CD4-positive, alpha-beta T cell (primary cell): Measurements from ENCODE around the gene ITGAL. TPM values are rescaled to one million over a fixed set of nuclear protein-coding genes. Genes with fewer than 3 reads are reported as not detected.
A peak's percentile ranks its signal among the peaks of the same experiment; 100 is the strongest.
"Not testable (repeated sequence)": the region's sequence is repeated elsewhere in the genome, so short reads cannot be mapped to it uniquely, and the experiment has no call there.

ENCODE experiments used
- ATAC-seq: fragments of 200-7000 bp; cut with Tn5 transposase; one replicate; pipeline ENCODE4 v1.10.0; 2022; ENCODE audit warnings: mild to moderate bottlenecking; ENCODE audit not compliant: poor library complexity
- CTCF ChIA-PET: fragments of 350-600 bp; sonication (Branson Sonifier 250); formaldehyde crosslinking; loops from one replicate; lab custom pipeline; 2021; ENCODE audit warnings: antibody characterized with exemption, inconsistent platforms; lab: Charles Lee
- POLR2A ChIA-PET: fragments of 350-600 bp; sonication (Branson Sonifier 250); formaldehyde crosslinking; loops from one replicate; lab custom pipeline; 2021; ENCODE audit warnings: antibody characterized with exemption, inconsistent platforms; lab: Charles Lee
- DNase-seq, 14 experiments: peaks; one replicate each; pipeline ENCODE4 v3.0.0-alpha.2; 2013 to 2020; ENCODE audit warnings: mixed read lengths in 2 of 14
- H3K27ac ChIP-seq, 2 donors: one replicate each; pipeline versions ENCODE4 v1.5.1 to v1.7.0; 2013; ENCODE audit warnings: low read length in 2 of 2, low read depth in 1 of 2, mild to moderate bottlenecking in 1 of 2
- H3K27me3 ChIP-seq, 2 experiments: 1 replicate in 1 of 2; 2 replicates in 1 of 2; pipeline versions ENCODE4 v1.6.1 to v1.7.0; 2013; ENCODE audit warnings: low read length in 2 of 2, control low read depth in 1 of 2, mild to moderate bottlenecking in 1 of 2, moderate library complexity in 1 of 2; ENCODE audit not compliant: insufficient read depth in 2 of 2, control insufficient read depth in 1 of 2
- H3K36me3 ChIP-seq: one replicate; pipeline ENCODE4 v1.6.1; 2013; ENCODE audit warnings: low read length, control low read depth; ENCODE audit not compliant: insufficient read depth
- H3K4me1 ChIP-seq: one replicate; pipeline ENCODE4 v1.6.1; 2013; ENCODE audit warnings: low read length, control low read depth; ENCODE audit not compliant: insufficient read depth
- H3K4me3 ChIP-seq: one replicate; pipeline ENCODE4 v1.5.1; 2013; ENCODE audit warnings: mild to moderate bottlenecking, low read length, moderate library complexity
- H3K9me3 ChIP-seq, 2 experiments: 1 replicate in 1 of 2; 2 replicates in 1 of 2; pipeline versions ENCODE4 v1.6.1 to v1.7.0; 2013; ENCODE audit warnings: low read length in 2 of 2, mild to moderate bottlenecking in 2 of 2, control low read depth in 1 of 2, moderate library complexity in 1 of 2; ENCODE audit not compliant: control insufficient read depth in 1 of 2, insufficient read depth in 1 of 2
- H3K27ac Mint-ChIP-seq: one replicate; pipeline ENCODE4 v1.8.0; 2020; ENCODE audit warnings: mixed read lengths
- H3K27me3 Mint-ChIP-seq: one replicate; pipeline ENCODE4 v1.8.0; 2021; ENCODE audit warnings: mixed read lengths
- H3K36me3 Mint-ChIP-seq: one replicate; pipeline ENCODE4 v1.8.0; 2021; ENCODE audit warnings: low read depth, mixed read lengths
- H3K4me1 Mint-ChIP-seq: one replicate; pipeline ENCODE4 v1.8.0; 2021; ENCODE audit warnings: low read depth, mixed read lengths
- H3K4me3 Mint-ChIP-seq: one replicate; pipeline ENCODE4 v1.8.0; 2020; ENCODE audit warnings: mild to moderate bottlenecking, mixed read lengths
- H3K9me3 Mint-ChIP-seq: one replicate; pipeline ENCODE4 v1.8.0; 2020; ENCODE audit warnings: mixed read lengths
- CTCF ChIP-seq: fragments of 200-600 bp; IDR thresholded peaks from one replicate; pipeline ENCODE4 v1.8.0; 2022; ENCODE audit warnings: antibody characterized with exemption, mild to moderate bottlenecking
- intact Hi-C, 2 experiments: fragments of 100-400 bp; cut with DNase I in 1 of 2; cut with micrococcal nuclease in 1 of 2; formaldehyde crosslinking; loops; one replicate each; pipeline versions ENCODE4 v1.15.1 to v1.9.0; 2023 to 2025; cut with DNase I, micrococcal nuclease
- total RNA-seq, 174 experiments: library from RNA in 2 of 174; stranded (reverse) in 2 of 174; gene quantifications; one replicate each; pipeline ENCODE4 v1.2.3 and lab custom pipeline; 2021 to 2026

Gene ITGAL
- total RNA-seq, 2 experiments from 2014 or later = 186 to 187 TPM

GRCh38 chr16:30535106-30535776 is 62.7 kb downstream of the ITGAL start:
- H3K9me3 ChIP-seq = no peaks in the 10 kb centered on the region
- Mint-ChIP-seq H3K36me3 (peaks cover 25% of the 10 kb centered on the region), H3K9me3 (no peaks in the 10 kb centered on the region), H3K27ac (peak overlapping the region; percentile 99), H3K4me1 (peaks cover 37% of the 10 kb centered on the region), H3K4me3 (peak overlapping the region; percentile 94), H3K27me3 (no peaks in the 10 kb centered on the region)
- H3K4me1 ChIP-seq = peaks cover 45% of the 10 kb centered on the region
- no peaks in the 10 kb centered on the region for H3K27me3 ChIP-seq
- H3K4me3 ChIP-seq = peak overlapping the region; percentile 87
- intact Hi-C loops = loop anchor here (1.0 to 5.0 kb wide), 10 partner anchors 16 to 105 kb away; partner anchors contain the start of genes DCTPP1 (in 1 of the 2), SEPHS2 (in 1 of the 2), ZNF689 (in 1 of the 2) and ZNF764 (in 1 of the 2)
- ChIA-PET POLR2A (interaction anchor here (0.7 to 3.6 kb wide), 37 partner anchors 8 to 443 kb away, joined by 3 to 116 read pairs (median 7); partner anchors contain the start of genes DCTPP1, FBRS, PRR14 and SEPHS2), CTCF (interaction anchor here (0.7 to 4.2 kb wide), 23 partner anchors 9 to 124 kb away, joined by 3 to 68 read pairs (median 5); partner anchors contain the start of genes DCTPP1, FBRS, SEPHS2 and ZNF688)
- TF ChIP-seq CTCF = no peak
- peaks cover 17% of the 10 kb centered on the region for H3K36me3 ChIP-seq
- DNase-seq = peak in 4 of 14 experiments; percentile 25 to 71 (median 60)
- peak overlapping the region; percentile 85 to 96 for H3K27ac ChIP-seq
- peak; percentile 25 for ATAC-seq

- H3K9me3 Mint-ChIP-seq = no peaks in the 10 kb centered on the region
- Histone ChIP-seq H3K9me3 (no peaks in the 10 kb centered on the region), H3K4me1 (peaks cover 40% of the 10 kb centered on the region), H3K36me3 (peaks cover 17% of the 10 kb centered on the region), H3K4me3 (peak overlapping the region; percentile 87), H3K27ac (peak overlapping the region; percentile 85 to 96), H3K27me3 (no peaks in the 10 kb centered on the region)
- intact Hi-C loops = loop anchor here (1.0 to 5.0 kb wide), 10 partner anchors 15 to 105 kb away; partner anchors contain the start of genes DCTPP1 (in 1 of the 2), SEPHS2 (in 1 of the 2), ZNF689 (in 1 of the 2) and ZNF764 (in 1 of the 2)
- DNase-seq (peak; percentile 40 to 83 (median 55)), ATAC-seq (peak; percentile 62)
- POLR2A ChIA-PET = interaction anchor here (0.7 to 3.6 kb wide), 30 partner anchors 8 to 444 kb away, joined by 3 to 116 read pairs (median 7); partner anchors contain the start of genes DCTPP1, FBRS, SEPHS2 and SEPTIN1
- no peaks in the 10 kb centered on the region for H3K27me3 Mint-ChIP-seq
- peak overlapping the region; percentile 94 for H3K4me3 Mint-ChIP-seq
- CTCF ChIA-PET = interaction anchor here (0.7 to 4.2 kb wide), 23 partner anchors 8 to 123 kb away, joined by 3 to 68 read pairs (median 5); partner anchors contain the start of genes DCTPP1, FBRS, SEPHS2 and ZNF688
- H3K36me3 Mint-ChIP-seq = peaks cover 20% of the 10 kb centered on the region
- TF ChIP-seq CTCF = peak; percentile 57
- H3K4me1 Mint-ChIP-seq = peaks cover 35% of the 10 kb centered on the region
- H3K27ac Mint-ChIP-seq = peak overlapping the region; percentile 99
Measured at GRCh38 chr16:30535777-30536190, 63.2 kb downstream of the ITGAL start.

- H3K27me3 ChIP-seq, H3K9me3 ChIP-seq, H3K4me3 ChIP-seq, H3K27me3 Mint-ChIP-seq, ATAC-seq, H3K9me3 Mint-ChIP-seq, DNase-seq: not testable (repeated sequence)
- peaks cover 35% of the 10 kb centered on the region for H3K4me1 Mint-ChIP-seq
- H3K27ac Mint-ChIP-seq = peak overlapping the region; percentile 99
- CTCF ChIA-PET = interaction anchor here (1.1 to 4.2 kb wide), 13 partner anchors 16 to 106 kb away, joined by 3 to 68 read pairs (median 9); partner anchors contain the start of genes DCTPP1, ZNF689, ZNF764 and ZNF785
- H3K4me1 ChIP-seq = peaks cover 40% of the 10 kb centered on the region
- peaks cover 11% of the 10 kb centered on the region for H3K36me3 ChIP-seq
- peaks cover 19% of the 10 kb centered on the region for H3K36me3 Mint-ChIP-seq
- POLR2A ChIA-PET = interaction anchor here (1.1 to 3.6 kb wide), 14 partner anchors 10 to 165 kb away, joined by 3 to 116 read pairs (median 14); partner anchors contain the start of genes DCTPP1, SEPTIN1, ZNF688 and ZNF764
- H3K4me3 Mint-ChIP-seq = peak overlapping the region; percentile 94
- H3K27ac ChIP-seq = peak overlapping the region in 1 of 2 donors; percentile 85
- intact Hi-C loops = loop anchor here in 1 of 2 experiments (5.0 kb wide), 2 partner anchors 61 to 89 kb away; partner anchors contain the start of gene SEPHS2
Measured at GRCh38 chr16:30536391-30537024, 64.0 kb downstream of the ITGAL start.
